GM23338 (cell line): ENCODE data around the gene COL2A1. TPM values are rescaled to one million over a fixed set of nuclear protein-coding genes. Genes with fewer than 3 reads are reported as not detected.
"Not testable (repeated sequence)": the region's sequence is repeated elsewhere in the genome, so short reads cannot be mapped to it uniquely, and the experiment has no call there.

ENCODE experiments used
- ATAC-seq: fragments of 200-7000 bp; cut with Tn5 transposase; 3 replicates; pipeline ENCODE4 v1.9.1; 2020
- DNase-seq: peaks from one replicate; pipeline ENCODE4 v3.0.0-alpha.2; 2015; ENCODE audit warnings: low spot score
- H2AFZ ChIP-seq: fragments of 200-600 bp; sonication (generic); 2 replicates; pipeline ENCODE4 v1.8.0; 2016; ENCODE audit warnings: antibody characterized with exemption, mild to moderate bottlenecking, moderate library complexity
- H3F3A ChIP-seq: fragments of 200-600 bp; sonication (generic); replicated peaks from 2 replicates; pipeline ENCODE4 v1.8.0; 2017; ENCODE audit warnings: antibody characterized with exemption, mixed run types, low read depth
- H3K27ac ChIP-seq: fragments of 200-600 bp; sonication (generic); 2 replicates; pipeline ENCODE4 v1.6.1; 2016; ENCODE audit warnings: low read depth
- H3K27me3 ChIP-seq: fragments of 200-600 bp; sonication (generic); 2 replicates; pipeline ENCODE4 v1.8.0; 2016; ENCODE audit warnings: mild to moderate bottlenecking, mixed run types, moderate library complexity; ENCODE audit not compliant: insufficient read depth
- H3K36me3 ChIP-seq: fragments of 200-600 bp; sonication (generic); 2 replicates; pipeline ENCODE4 v1.8.0; 2016; ENCODE audit warnings: mild to moderate bottlenecking; ENCODE audit not compliant: insufficient read depth
- H3K4me1 ChIP-seq: fragments of 200-600 bp; sonication (generic); 2 replicates; pipeline ENCODE4 v1.8.0; 2016; ENCODE audit warnings: mild to moderate bottlenecking, moderate library complexity; ENCODE audit not compliant: insufficient read depth
- H3K4me2 ChIP-seq: fragments of 200-600 bp; sonication (generic); 2 replicates; pipeline ENCODE4 v1.7.1; 2017; ENCODE audit warnings: mixed run types
- H3K4me3 ChIP-seq: fragments of 200-600 bp; sonication (generic); 2 replicates; pipeline ENCODE4 v1.6.1; 2016; ENCODE audit warnings: mixed run types
- H3K79me2 ChIP-seq: fragments of 200-600 bp; sonication (generic); replicated peaks from 2 replicates; pipeline ENCODE4 v1.8.0; 2017; ENCODE audit warnings: mild to moderate bottlenecking; ENCODE audit not compliant: insufficient read depth
- H3K9me2 ChIP-seq: fragments of 200-600 bp; sonication (generic); 2 replicates; pipeline ENCODE4 v1.8.0; 2017; ENCODE audit not compliant: insufficient read depth
- H4K20me1 ChIP-seq: fragments of 200-600 bp; sonication (generic); replicated peaks from 2 replicates; pipeline ENCODE4 v1.8.0; 2017; ENCODE audit warnings: mild to moderate bottlenecking; ENCODE audit not compliant: insufficient read depth
- H3K27ac Mint-ChIP-seq: 2 replicates; pipeline ENCODE4 v1.8.0; 2020; ENCODE audit warnings: inconsistent platforms, mild to moderate bottlenecking, moderate library complexity, mixed read lengths
- H3K27me3 Mint-ChIP-seq: 3 replicates; pipeline ENCODE4 v1.8.0; 2022; ENCODE audit warnings: low read depth, mild to moderate bottlenecking, moderate library complexity, mixed read lengths, inconsistent platforms; ENCODE audit not compliant: insufficient read depth, poor library complexity
- H3K36me3 Mint-ChIP-seq: 3 replicates; pipeline ENCODE4 v1.8.0; 2021; ENCODE audit warnings: low read depth, mild to moderate bottlenecking, inconsistent platforms, moderate library complexity, mixed read lengths
- H3K4me1 Mint-ChIP-seq: 3 replicates; pipeline ENCODE4 v1.8.0; 2020; ENCODE audit warnings: mild to moderate bottlenecking, inconsistent platforms, mixed read lengths
- H3K4me3 Mint-ChIP-seq: 3 replicates; pipeline ENCODE4 v1.8.0; 2021; ENCODE audit warnings: moderate library complexity, mild to moderate bottlenecking, inconsistent platforms, mixed read lengths
- H3K9me3 Mint-ChIP-seq: 3 replicates; pipeline ENCODE4 v1.8.0; 2020; ENCODE audit warnings: moderate library complexity, mild to moderate bottlenecking, inconsistent platforms, mixed read lengths
- CTCF ChIP-seq, 2 experiments: fragments of 200-600 bp in 1 of 2; sonication (generic) in 1 of 2; conservative IDR thresholded peaks; 2 replicates each; pipeline versions ENCODE4 v1.5.1 to v1.6.1; 2016 to 2017; ENCODE audit warnings: antibody characterized with exemption in 2 of 2, low read depth in 2 of 2, mild to moderate bottlenecking in 2 of 2, moderate library complexity in 1 of 2
- EZH2 ChIP-seq: fragments of 200-600 bp; sonication (generic); IDR thresholded peaks from one replicate; pipeline ENCODE4 v1.8.0; 2017; ENCODE audit warnings: antibody characterized with exemption, mild to moderate bottlenecking, low read depth; ENCODE audit not compliant: unreplicated experiment
- EZH2phosphoT487 ChIP-seq: fragments of 200-600 bp; sonication (generic); IDR thresholded peaks from one replicate; pipeline ENCODE4 v1.8.1; 2018; ENCODE audit warnings: antibody characterized with exemption; ENCODE audit not compliant: unreplicated experiment
- JUNB ChIP-seq: IDR thresholded peaks from one replicate; pipeline ENCODE4 v1.6.1; 2016; ENCODE audit warnings: antibody characterized with exemption; ENCODE audit not compliant: unreplicated experiment
- POLR2AphosphoS5 ChIP-seq: IDR thresholded peaks from 2 replicates; pipeline ENCODE4 v1.6.1; 2016; ENCODE audit warnings: antibody characterized with exemption, low read depth
- REST ChIP-seq: IDR thresholded peaks from one replicate; pipeline ENCODE4 v1.6.1; 2018; ENCODE audit warnings: antibody characterized with exemption; ENCODE audit not compliant: unreplicated experiment
- STAT1 ChIP-seq: IDR thresholded peaks from one replicate; pipeline ENCODE4 v1.6.1; 2016; ENCODE audit warnings: antibody characterized with exemption; ENCODE audit not compliant: unreplicated experiment
- ZNF114 ChIP-seq: fragments of 250-450 bp; sonication (Bioruptor Pico); IDR thresholded peaks from 2 replicates; pipeline ENCODE4 v1.5.0; 2020; ENCODE audit warnings: mild to moderate bottlenecking, moderate library complexity
- ZNF331 ChIP-seq: fragments of 250-450 bp; sonication (Bioruptor Pico); IDR thresholded peaks from 2 replicates; pipeline ENCODE4 v1.5.0; 2020; ENCODE audit warnings: low read depth, mild to moderate bottlenecking, moderate library complexity
- ZNF462 ChIP-seq: fragments of 250-450 bp; sonication (Bioruptor Pico); IDR thresholded peaks from 2 replicates; pipeline ENCODE4 v1.5.0; 2020; ENCODE audit warnings: mild to moderate bottlenecking, moderate library complexity
- polyA plus RNA-seq: library from polyadenylated mRNA; unstranded; fragments of >200 nt; fragmentation: Nextera tagmentation; extraction: Ambion mirVana; gene quantifications from 2 replicates; pipeline ENCODE4 v1.2.1, GENCODE V29; 2016
- total RNA-seq: library from RNA; depleted of rRNA; stranded (reverse); fragments of >200 nt; shearing (Covaris generic); gene quantifications from 2 replicates; pipeline ENCODE4 v1.2.3, GENCODE V29; 2014

COL2A1 gene
- total and polyA plus RNA-seq, 2 experiments from 2014 or later: 7.0 to 24.6 TPM

- Histone ChIP-seq H3K9me2 (peaks cover 6% of the 10 kb centered on the region; the same call in 1 of the 2 replicates), H4K20me1 (peaks cover 3% of the 10 kb centered on the region; the same call in 1 of the 2 replicates), H3K4me2 (no peak overlapping the region), H2AFZ (no peak overlapping the region), H3F3A (no peaks in the 10 kb centered on the region), H3K27ac (no peak overlapping the region), H3K4me1 (peaks cover 26% of the 10 kb centered on the region), H3K36me3 (peaks cover 13% of the 10 kb centered on the region), H3K27me3 (peaks cover 28% of the 10 kb centered on the region), H3K79me2 (no peaks in the 10 kb centered on the region), H3K4me3 (no peak overlapping the region)
- no peak for DNase-seq
- H3K4me1 Mint-ChIP-seq: peaks cover 34% of the 10 kb centered on the region
- no peak for TF ChIP-seq ZNF462 (CRISPR knock-in tag)
- TF ChIP-seq POLR2AphosphoS5: no peak
- TF ChIP-seq REST: no peak
- TF ChIP-seq STAT1: no peak
- TF ChIP-seq JUNB: no peak
- TF ChIP-seq EZH2phosphoT487: no peak
- TF ChIP-seq ZNF331 (CRISPR knock-in tag): no peak
- TF ChIP-seq ZNF114 (CRISPR knock-in tag): no peak
- no peak for TF ChIP-seq EZH2
- no peak for TF ChIP-seq CTCF (conservative IDR thresholded peaks at IDR 0.05; ENCODE audit: low read depth in 2 of 2)
- H3K27ac Mint-ChIP-seq: no peak overlapping the region
- H3K27me3 Mint-ChIP-seq: peaks cover 34% of the 10 kb centered on the region
- no peak for ATAC-seq
- peaks cover 41% of the 10 kb centered on the region for H3K9me3 Mint-ChIP-seq
- H3K36me3 Mint-ChIP-seq: peaks cover 40% of the 10 kb centered on the region
- no peak overlapping the region for H3K4me3 Mint-ChIP-seq
Observed at GRCh38 chr12:47962198-47962597, 42.1 kb downstream of the COL2A1 start.

- not testable (repeated sequence) for H3K27ac ChIP-seq, H3F3A ChIP-seq, H4K20me1 ChIP-seq, H3K79me2 ChIP-seq, H3K4me2 ChIP-seq, H3K27ac Mint-ChIP-seq, DNase-seq, H3K4me3 ChIP-seq, ATAC-seq, H2AFZ ChIP-seq, H3K4me3 Mint-ChIP-seq
- peaks cover 21% of the 10 kb centered on the region for H3K27me3 Mint-ChIP-seq
- Histone ChIP-seq H3K27me3 (peaks cover 15% of the 10 kb centered on the region), H3K9me2 (peaks cover 11% of the 10 kb centered on the region; the same call in 1 of the 2 replicates), H3K4me1 (peaks cover 14% of the 10 kb centered on the region), H3K36me3 (peaks cover 13% of the 10 kb centered on the region)
- H3K36me3 Mint-ChIP-seq: peaks cover 49% of the 10 kb centered on the region
- peaks cover 23% of the 10 kb centered on the region for H3K4me1 Mint-ChIP-seq
- peaks cover 55% of the 10 kb centered on the region for H3K9me3 Mint-ChIP-seq
Observed at GRCh38 chr12:47957671-47958070, 46.6 kb downstream of the COL2A1 start.
